K562 (cell line): ENCODE measurements around the gene POU1F1. TPM values are rescaled to one million over a fixed set of nuclear protein-coding genes. Genes with fewer than 3 reads are reported as not detected.
A peak's percentile ranks its signal among the peaks of the same experiment; 100 is the strongest.

ENCODE experiments used
- BACH1 ChIP-seq: fragments of 200-800 bp; sonication (Bioruptor generic); IDR thresholded peaks from 2 replicates; pipeline ENCODE4 v1.6.1; 2016; ENCODE audit warnings: missing genetic modification characterization, missing compliant biosample characterization
- CREM ChIP-seq: IDR thresholded peaks from 2 replicates; pipeline ENCODE4 v1.6.1; 2014; ENCODE audit warnings: antibody characterized with exemption, low read depth
- HDAC6 ChIP-seq: IDR thresholded peaks from 2 replicates; pipeline ENCODE4 v1.6.1; 2012; ENCODE audit warnings: low read depth, mild to moderate bottlenecking, control low read depth, inconsistent platforms, low read length, moderate library complexity
- NFXL1 ChIP-seq: fragments of 450-650 bp; formaldehyde crosslinking; IDR thresholded peaks from 2 replicates; pipeline ENCODE4 v1.4.0; 2021; ENCODE audit warnings: mild to moderate bottlenecking
- NR4A1 ChIP-seq, 2 experiments: fragments of 250-450 bp in 1 of 2; fragments of 450-650 bp in 1 of 2; sonication (Bioruptor Pico) in 1 of 2; IDR thresholded peaks; 2 replicates each; pipeline versions ENCODE4 v1.4.0 to v1.6.1; 2016 to 2020; ENCODE audit warnings: mild to moderate bottlenecking in 2 of 2, missing compliant biosample characterization in 1 of 2, missing genetic modification characterization in 1 of 2, moderate library complexity in 1 of 2
- PRPF4 ChIP-seq: fragments of 200-400 bp; formaldehyde crosslinking; IDR thresholded peaks from one replicate; pipeline ENCODE4 v1.6.1; 2017; ENCODE audit warnings: low read length, low read depth, mild to moderate bottlenecking; ENCODE audit not compliant: insufficient read depth, poor library complexity, severe bottlenecking
- PURB ChIP-seq: sonication (generic); formaldehyde crosslinking; IDR thresholded peaks from 2 replicates; pipeline ENCODE4 v1.9.0; 2021; ENCODE audit warnings: low read depth, mild to moderate bottlenecking, missing genetic modification reagents
- RAD21 ChIP-seq, 2 experiments: fragments of 250-450 bp in 1 of 2; fragments of 450-650 bp in 1 of 2; sonication (Bioruptor Pico) in 1 of 2; formaldehyde crosslinking in 1 of 2; IDR thresholded peaks in 1 of 2; conservative IDR thresholded peaks in 1 of 2; 2 replicates each; pipeline versions ENCODE4 v1.4.0 to v1.8.0; 2020 to 2022; ENCODE audit warnings: mild to moderate bottlenecking in 2 of 2, moderate library complexity in 1 of 2
- SP1 ChIP-seq: sonication (generic); formaldehyde crosslinking; IDR thresholded peaks from 2 replicates; pipeline ENCODE4 v1.8.1; 2022; ENCODE audit warnings: mild to moderate bottlenecking, missing genetic modification reagents
- SREBF2 ChIP-seq: sonication (generic); formaldehyde crosslinking; IDR thresholded peaks from 2 replicates; pipeline ENCODE4 v1.4.0; 2020; ENCODE audit warnings: mild to moderate bottlenecking, missing genetic modification reagents
- TBL1XR1 ChIP-seq, 2 experiments: IDR thresholded peaks; 2 replicates each; pipeline ENCODE4 v1.6.1; 2012; ENCODE audit warnings: improper control_type of control experiment in 2 of 2, low read length in 2 of 2, mild to moderate bottlenecking in 1 of 2
- XRCC4 ChIP-seq: IDR thresholded peaks from one replicate; pipeline ENCODE4 v1.6.1; 2011; ENCODE audit not compliant: insufficient read depth, insufficient read length; ENCODE audit errors: extremely low read depth
- ZNF174 ChIP-seq: fragments of 250-450 bp; sonication (Bioruptor Pico); IDR thresholded peaks from 2 replicates; pipeline ENCODE4 v1.4.0; 2020; ENCODE audit warnings: mild to moderate bottlenecking
- ZNF766 ChIP-seq: fragments of 200-800 bp; sonication (Bioruptor generic); conservative IDR thresholded peaks from 2 replicates; pipeline ENCODE4 v1.6.1; 2016; ENCODE audit warnings: missing genetic modification characterization, missing compliant biosample characterization
- polyA plus RNA-seq, 8 experiments: library from polyadenylated mRNA; depleted of rRNA in 4 of 8; stranded (reverse) in 5 of 8; unstranded in 3 of 8; fragments of >200 nt; fragmentation: Nextera tagmentation in 2 of 8; fragmentation: Illumina TruSeq in 1 of 8; extraction: Ambion mirVana in 2 of 8; extraction: Trizol in 1 of 8; gene quantifications; 2 replicates each; pipeline versions ENCODE4 v1.2.1 to v1.2.3, GENCODE V29; 2011 to 2014; ENCODE audit warnings: inconsistent platforms in 1 of 8, missing spikeins in 1 of 8
- total RNA-seq, 7 experiments: library from RNA; depleted of rRNA in 6 of 7; stranded (reverse); fragments of >200 nt in 6 of 7; fragmentation: Illumina TruSeq in 2 of 7; extraction: Trizol in 2 of 7; gene quantifications; 2 replicates each; pipeline versions ENCODE4 v1.2.1 to v1.2.3, GENCODE V29; 2011 to 2021; ENCODE audit warnings: low replicate concordance in 1 of 7
- TF ChIP-seq, protein P1 (sequence below), 2 experiments: fragments of 450-650 bp; conservative IDR thresholded peaks; 2 replicates each; pipeline ENCODE4 v1.6.1; 2017; ENCODE audit warnings: mild to moderate bottlenecking in 2 of 2, moderate library complexity in 2 of 2
- TF ChIP-seq, protein P2 (sequence below): fragments of 450-650 bp; formaldehyde crosslinking; IDR thresholded peaks from 2 replicates; pipeline ENCODE4 v1.4.0; 2020; ENCODE audit warnings: mild to moderate bottlenecking, moderate library complexity
- TF ChIP-seq, protein P3 (sequence below): fragments of 450-650 bp; IDR thresholded peaks from 2 replicates; pipeline ENCODE4 v1.6.1; 2016; ENCODE audit warnings: borderline replicate concordance
- TF ChIP-seq, protein P4 (sequence below): fragments of 250-450 bp; sonication (Bioruptor Pico); IDR thresholded peaks from 2 replicates; pipeline ENCODE4 v1.5.0; 2022; ENCODE audit warnings: mild to moderate bottlenecking
- TF ChIP-seq, protein P5 (sequence below): sonication (generic); formaldehyde crosslinking; IDR thresholded peaks from 2 replicates; pipeline ENCODE4 v1.5.0; 2020; ENCODE audit warnings: missing genetic modification reagents

Gene POU1F1
- total and polyA plus RNA-seq, 9 of the 15 experiments (the other 6 are each of a cell fraction or from before 2014, with no cell fraction given) = not detected

DNA sequence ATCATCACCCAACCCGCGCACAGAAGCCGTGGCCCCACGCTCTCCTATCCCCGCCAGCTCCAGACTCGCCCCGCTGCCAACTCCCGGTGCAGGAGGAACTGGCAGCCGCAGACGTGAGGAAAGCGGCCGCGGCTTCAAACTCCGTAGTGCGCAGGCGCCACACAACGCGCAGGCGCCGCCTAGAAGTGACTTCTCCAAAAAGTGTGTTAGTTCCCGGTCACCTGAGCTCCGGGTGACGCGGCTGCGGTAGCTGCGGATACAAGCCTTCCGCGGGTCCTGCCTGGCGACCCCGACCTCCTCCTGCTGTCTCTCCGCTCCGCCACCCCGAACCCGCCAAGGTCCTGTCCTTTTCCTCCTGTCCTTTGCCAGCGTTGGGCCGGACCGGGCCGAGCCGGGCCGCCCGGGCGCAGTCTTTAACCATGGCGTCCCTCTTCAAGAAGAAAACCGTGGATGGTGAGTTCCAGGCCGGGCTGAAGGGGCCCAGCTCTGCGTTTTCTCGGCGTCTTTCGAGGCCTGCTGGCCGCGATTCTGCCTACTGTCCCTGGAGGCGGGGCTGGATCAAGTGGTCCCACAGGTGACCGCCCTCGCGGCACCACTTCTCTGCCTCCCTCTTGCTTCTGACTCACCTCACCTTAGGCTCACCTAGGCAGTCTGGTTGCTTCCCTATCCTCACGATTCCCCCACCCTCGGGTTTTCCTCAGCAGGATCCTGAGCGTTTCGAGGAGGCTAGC is 49.1 kb downstream of the POU1F1 start, which contains the start of gene CHMP2B (continued):
- TF ChIP-seq, protein P1, sequence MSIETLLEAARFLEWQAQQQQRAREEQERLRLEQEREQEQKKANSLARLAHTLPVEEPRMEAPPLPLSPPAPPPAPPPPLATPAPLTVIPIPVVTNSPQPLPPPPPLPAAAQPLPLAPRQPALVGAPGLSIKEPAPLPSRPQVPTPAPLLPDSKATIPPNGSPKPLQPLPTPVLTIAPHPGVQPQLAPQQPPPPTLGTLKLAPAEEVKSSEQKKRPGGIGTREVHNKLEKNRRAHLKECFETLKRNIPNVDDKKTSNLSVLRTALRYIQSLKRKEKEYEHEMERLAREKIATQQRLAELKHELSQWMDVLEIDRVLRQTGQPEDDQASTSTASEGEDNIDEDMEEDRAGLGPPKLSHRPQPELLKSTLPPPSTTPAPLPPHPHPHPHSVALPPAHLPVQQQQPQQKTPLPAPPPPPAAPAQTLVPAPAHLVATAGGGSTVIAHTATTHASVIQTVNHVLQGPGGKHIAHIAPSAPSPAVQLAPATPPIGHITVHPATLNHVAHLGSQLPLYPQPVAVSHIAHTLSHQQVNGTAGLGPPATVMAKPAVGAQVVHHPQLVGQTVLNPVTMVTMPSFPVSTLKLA (conservative IDR thresholded peaks at IDR 0.05) = 0 out of 4 replicates have a peak, but pooled peaks of 1 of the 2 experiments have one; percentile 30
- no peak for TF ChIP-seq NR4A1 (CRISPR knock-in tag; IDR thresholded peaks at IDR 0.05)
- no peak for TF ChIP-seq NR4A1 (tag; IDR thresholded peaks at IDR 0.05)
- TF ChIP-seq, protein P2, sequence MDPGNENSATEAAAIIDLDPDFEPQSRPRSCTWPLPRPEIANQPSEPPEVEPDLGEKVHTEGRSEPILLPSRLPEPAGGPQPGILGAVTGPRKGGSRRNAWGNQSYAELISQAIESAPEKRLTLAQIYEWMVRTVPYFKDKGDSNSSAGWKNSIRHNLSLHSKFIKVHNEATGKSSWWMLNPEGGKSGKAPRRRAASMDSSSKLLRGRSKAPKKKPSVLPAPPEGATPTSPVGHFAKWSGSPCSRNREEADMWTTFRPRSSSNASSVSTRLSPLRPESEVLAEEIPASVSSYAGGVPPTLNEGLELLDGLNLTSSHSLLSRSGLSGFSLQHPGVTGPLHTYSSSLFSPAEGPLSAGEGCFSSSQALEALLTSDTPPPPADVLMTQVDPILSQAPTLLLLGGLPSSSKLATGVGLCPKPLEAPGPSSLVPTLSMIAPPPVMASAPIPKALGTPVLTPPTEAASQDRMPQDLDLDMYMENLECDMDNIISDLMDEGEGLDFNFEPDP (CRISPR knock-in tag) = no peak
- TF ChIP-seq SREBF2 (CRISPR knock-in tag) = no peak
- TF ChIP-seq XRCC4 = no peak
- TF ChIP-seq HDAC6 = no peak
- TF ChIP-seq SP1 (CRISPR knock-in tag) = no peak
- peak; percentile 65 for TF ChIP-seq CREM
- TF ChIP-seq, protein P3, sequence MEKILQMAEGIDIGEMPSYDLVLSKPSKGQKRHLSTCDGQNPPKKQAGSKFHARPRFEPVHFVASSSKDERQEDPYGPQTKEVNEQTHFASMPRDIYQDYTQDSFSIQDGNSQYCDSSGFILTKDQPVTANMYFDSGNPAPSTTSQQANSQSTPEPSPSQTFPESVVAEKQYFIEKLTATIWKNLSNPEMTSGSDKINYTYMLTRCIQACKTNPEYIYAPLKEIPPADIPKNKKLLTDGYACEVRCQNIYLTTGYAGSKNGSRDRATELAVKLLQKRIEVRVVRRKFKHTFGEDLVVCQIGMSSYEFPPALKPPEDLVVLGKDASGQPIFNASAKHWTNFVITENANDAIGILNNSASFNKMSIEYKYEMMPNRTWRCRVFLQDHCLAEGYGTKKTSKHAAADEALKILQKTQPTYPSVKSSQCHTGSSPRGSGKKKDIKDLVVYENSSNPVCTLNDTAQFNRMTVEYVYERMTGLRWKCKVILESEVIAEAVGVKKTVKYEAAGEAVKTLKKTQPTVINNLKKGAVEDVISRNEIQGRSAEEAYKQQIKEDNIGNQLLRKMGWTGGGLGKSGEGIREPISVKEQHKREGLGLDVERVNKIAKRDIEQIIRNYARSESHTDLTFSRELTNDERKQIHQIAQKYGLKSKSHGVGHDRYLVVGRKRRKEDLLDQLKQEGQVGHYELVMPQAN = 0 out of 2 replicates have a peak, but pooled peaks have one; percentile 48
- no peak for TF ChIP-seq BACH1 (tag)
- TF ChIP-seq NFXL1 (CRISPR knock-in tag) = no peak
- TF ChIP-seq PRPF4 = no peak
- no peak for TF ChIP-seq ZNF174
- TF ChIP-seq, protein P4, sequence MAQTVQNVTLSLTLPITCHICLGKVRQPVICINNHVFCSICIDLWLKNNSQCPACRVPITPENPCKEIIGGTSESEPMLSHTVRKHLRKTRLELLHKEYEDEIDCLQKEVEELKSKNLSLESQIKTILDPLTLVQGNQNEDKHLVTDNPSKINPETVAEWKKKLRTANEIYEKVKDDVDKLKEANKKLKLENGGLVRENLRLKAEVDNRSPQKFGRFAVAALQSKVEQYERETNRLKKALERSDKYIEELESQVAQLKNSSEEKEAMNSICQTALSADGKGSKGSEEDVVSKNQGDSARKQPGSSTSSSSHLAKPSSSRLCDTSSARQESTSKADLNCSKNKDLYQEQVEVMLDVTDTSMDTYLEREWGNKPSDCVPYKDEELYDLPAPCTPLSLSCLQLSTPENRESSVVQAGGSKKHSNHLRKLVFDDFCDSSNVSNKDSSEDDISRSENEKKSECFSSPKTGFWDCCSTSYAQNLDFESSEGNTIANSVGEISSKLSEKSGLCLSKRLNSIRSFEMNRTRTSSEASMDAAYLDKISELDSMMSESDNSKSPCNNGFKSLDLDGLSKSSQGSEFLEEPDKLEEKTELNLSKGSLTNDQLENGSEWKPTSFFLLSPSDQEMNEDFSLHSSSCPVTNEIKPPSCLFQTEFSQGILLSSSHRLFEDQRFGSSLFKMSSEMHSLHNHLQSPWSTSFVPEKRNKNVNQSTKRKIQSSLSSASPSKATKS (CRISPR knock-in tag) = no peak
- TF ChIP-seq, protein P5, sequence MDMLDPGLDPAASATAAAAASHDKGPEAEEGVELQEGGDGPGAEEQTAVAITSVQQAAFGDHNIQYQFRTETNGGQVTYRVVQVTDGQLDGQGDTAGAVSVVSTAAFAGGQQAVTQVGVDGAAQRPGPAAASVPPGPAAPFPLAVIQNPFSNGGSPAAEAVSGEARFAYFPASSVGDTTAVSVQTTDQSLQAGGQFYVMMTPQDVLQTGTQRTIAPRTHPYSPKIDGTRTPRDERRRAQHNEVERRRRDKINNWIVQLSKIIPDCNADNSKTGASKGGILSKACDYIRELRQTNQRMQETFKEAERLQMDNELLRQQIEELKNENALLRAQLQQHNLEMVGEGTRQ (CRISPR knock-in tag) = peak; percentile 16; the same call in 1 of the 2 replicates
- no peak for TF ChIP-seq TBL1XR1 (IDR thresholded peaks at IDR 0.05; ENCODE audit: low read length in 2 of 2)
- no peak for TF ChIP-seq PURB (CRISPR knock-in tag)
- no peak for TF ChIP-seq ZNF766 (CRISPR knock-in tag)
- TF ChIP-seq RAD21 (CRISPR knock-in tag; conservative IDR thresholded peaks at IDR 0.05 in 1 of 2, IDR thresholded peaks at IDR 0.05 in 1 of 2) = no peak
